Measurements from ENCODE around the gene BAZ1A. TPM values are rescaled to one million over a fixed set of nuclear protein-coding genes. Genes with fewer than 3 reads are reported as not detected.

BAZ1A gene
- total RNA-seq, 2 donors from 2014 or later = 25.3 to 31.5 TPM

- Histone ChIP-seq H3K36me3 (no peaks in the 10 kb centered on the region), H3K4me1 (replicated peaks) (no peaks in the 10 kb centered on the region), H3K4me3 (no peak overlapping the region), H3K27me3 (replicated peaks; ENCODE audit: insufficient read depth) (no peaks in the 10 kb centered on the region), H3K27ac (no peak overlapping the region), H3K9me3 (no peaks in the 10 kb centered on the region)
- no peak for TF ChIP-seq POLR2AphosphoS5 (IDR thresholded peaks at IDR 0.05)
- TF ChIP-seq, protein P1, sequence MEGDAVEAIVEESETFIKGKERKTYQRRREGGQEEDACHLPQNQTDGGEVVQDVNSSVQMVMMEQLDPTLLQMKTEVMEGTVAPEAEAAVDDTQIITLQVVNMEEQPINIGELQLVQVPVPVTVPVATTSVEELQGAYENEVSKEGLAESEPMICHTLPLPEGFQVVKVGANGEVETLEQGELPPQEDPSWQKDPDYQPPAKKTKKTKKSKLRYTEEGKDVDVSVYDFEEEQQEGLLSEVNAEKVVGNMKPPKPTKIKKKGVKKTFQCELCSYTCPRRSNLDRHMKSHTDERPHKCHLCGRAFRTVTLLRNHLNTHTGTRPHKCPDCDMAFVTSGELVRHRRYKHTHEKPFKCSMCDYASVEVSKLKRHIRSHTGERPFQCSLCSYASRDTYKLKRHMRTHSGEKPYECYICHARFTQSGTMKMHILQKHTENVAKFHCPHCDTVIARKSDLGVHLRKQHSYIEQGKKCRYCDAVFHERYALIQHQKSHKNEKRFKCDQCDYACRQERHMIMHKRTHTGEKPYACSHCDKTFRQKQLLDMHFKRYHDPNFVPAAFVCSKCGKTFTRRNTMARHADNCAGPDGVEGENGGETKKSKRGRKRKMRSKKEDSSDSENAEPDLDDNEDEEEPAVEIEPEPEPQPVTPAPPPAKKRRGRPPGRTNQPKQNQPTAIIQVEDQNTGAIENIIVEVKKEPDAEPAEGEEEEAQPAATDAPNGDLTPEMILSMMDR (IDR thresholded peaks at IDR 0.05) = no peak
- no peak for TF ChIP-seq POLR2A (IDR thresholded peaks at IDR 0.05)
- no peak for DNase-seq (ENCODE audit: low spot score)
- intact Hi-C loops (cut with DNase I) = no loop called here
- 100% methylated on average over 1 of the region's 1 CpG for WGBS
These were observed 93.9 kb downstream of the BAZ1A start for GRCh38 chr14:34781242-34781641.

- no peaks in the 10 kb centered on the region for H3K36me3 ChIP-seq
- H3K27ac ChIP-seq = no peak overlapping the region
- no peaks in the 10 kb centered on the region for H3K9me3 ChIP-seq
- no peaks in the 10 kb centered on the region for H3K4me1 ChIP-seq (replicated peaks)
- no peaks in the 10 kb centered on the region for H3K27me3 ChIP-seq (replicated peaks; ENCODE audit: insufficient read depth)
- no peak for DNase-seq (ENCODE audit: low spot score)
- no peak overlapping the region for H3K4me3 ChIP-seq
- intact Hi-C loops (cut with DNase I) = no loop called here
- TF ChIP-seq POLR2A (IDR thresholded peaks at IDR 0.05) (no peak), POLR2AphosphoS5 (IDR thresholded peaks at IDR 0.05) (no peak)
- TF ChIP-seq, protein P1 (IDR thresholded peaks at IDR 0.05) = no peak
These were observed 94.5 kb downstream of the BAZ1A start for GRCh38 chr14:34780646-34781045.

- H3K4me1 ChIP-seq (replicated peaks) = no peaks in the 10 kb centered on the region
- WGBS = 98% methylated on average over 3 of the region's 3 CpGs
- H3K36me3 ChIP-seq = no peaks in the 10 kb centered on the region
- no peak overlapping the region for H3K27ac ChIP-seq
- no peak for DNase-seq (ENCODE audit: low spot score)
- intact Hi-C loops (cut with DNase I) = no loop called here
- H3K27me3 ChIP-seq (replicated peaks; ENCODE audit: insufficient read depth) = no peaks in the 10 kb centered on the region
- TF ChIP-seq POLR2A (IDR thresholded peaks at IDR 0.05) (no peak), POLR2AphosphoS5 (IDR thresholded peaks at IDR 0.05) (no peak)
- TF ChIP-seq, protein P1 (IDR thresholded peaks at IDR 0.05) = no peak
- H3K9me3 ChIP-seq = no peaks in the 10 kb centered on the region
- no peak overlapping the region for H3K4me3 ChIP-seq
These were observed 96.4 kb downstream of the BAZ1A start for GRCh38 chr14:34778744-34779143.

- intact Hi-C loops (cut with DNase I) = no loop called here
- TF ChIP-seq POLR2AphosphoS5 (IDR thresholded peaks at IDR 0.05) (no peak), POLR2A (IDR thresholded peaks at IDR 0.05) (no peak)
- TF ChIP-seq, protein P1 (IDR thresholded peaks at IDR 0.05) = no peak
- DNase-seq (ENCODE audit: low spot score) = no peak
- H3K36me3 ChIP-seq = no peaks in the 10 kb centered on the region
- no peaks in the 10 kb centered on the region for H3K9me3 ChIP-seq
- H3K4me3 ChIP-seq = no peak overlapping the region
- H3K27me3 ChIP-seq (replicated peaks; ENCODE audit: insufficient read depth) = no peaks in the 10 kb centered on the region
- no peak overlapping the region for H3K27ac ChIP-seq
- H3K4me1 ChIP-seq (replicated peaks) = no peaks in the 10 kb centered on the region
- 91% methylated on average over 1 of the region's 1 CpG for WGBS
These were observed 98.5 kb downstream of the BAZ1A start for GRCh38 chr14:34776611-34777010.

GRCh38 chr14:34775922-34776321 lies 99.2 kb downstream of the BAZ1A start:
- no peak overlapping the region for H3K4me3 ChIP-seq
- H3K36me3 ChIP-seq = no peaks in the 10 kb centered on the region
- no peak overlapping the region for H3K27ac ChIP-seq
- no peaks in the 10 kb centered on the region for H3K27me3 ChIP-seq (replicated peaks; ENCODE audit: insufficient read depth)
- no peaks in the 10 kb centered on the region for H3K4me1 ChIP-seq (replicated peaks)
- DNase-seq (ENCODE audit: low spot score) = no peak
- WGBS = 95% methylated on average over 4 of the region's 4 CpGs
- TF ChIP-seq POLR2A (IDR thresholded peaks at IDR 0.05) (no peak), POLR2AphosphoS5 (IDR thresholded peaks at IDR 0.05) (no peak)
- TF ChIP-seq, protein P1 (IDR thresholded peaks at IDR 0.05) = no peak
- no peaks in the 10 kb centered on the region for H3K9me3 ChIP-seq
- intact Hi-C loops (cut with DNase I) = no loop called here

Data from prostate gland (tissue), 2 donors.